Activated CD4-positive, alpha-beta T cell treated with anti-CD3 and anti-CD28 coated beads, Interleukin-2, amount 10 ng/mL, durations not matched to agents 24 days and 14 days (primary cell): ENCODE data around the gene RHOA. TPM values are rescaled to one million over a fixed set of nuclear protein-coding genes. Genes with fewer than 3 reads are reported as not detected.

Experiments
- DNase-seq: peaks from one replicate; pipeline ENCODE4 v3.0.0; 2022
- H3K27ac Mint-ChIP-seq: one replicate; pipeline ENCODE4 v1.8.0; 2022; ENCODE audit warnings: mild to moderate bottlenecking, mixed read lengths
- H3K27me3 Mint-ChIP-seq: one replicate; pipeline ENCODE4 v1.8.0; 2022; ENCODE audit warnings: mixed read lengths
- H3K36me3 Mint-ChIP-seq: one replicate; pipeline ENCODE4 v1.8.0; 2022; ENCODE audit warnings: low read depth, mild to moderate bottlenecking, mixed read lengths
- H3K4me1 Mint-ChIP-seq: one replicate; pipeline ENCODE4 v1.8.0; 2021; ENCODE audit warnings: mixed read lengths
- H3K4me3 Mint-ChIP-seq: one replicate; pipeline ENCODE4 v1.8.0; 2022; ENCODE audit warnings: mild to moderate bottlenecking, moderate library complexity, mixed read lengths
- H3K9me3 Mint-ChIP-seq: one replicate; pipeline ENCODE4 v1.8.0; 2021; ENCODE audit warnings: mixed read lengths
- intact Hi-C: fragments of 100-400 bp; cut with micrococcal nuclease; formaldehyde crosslinking; loops from one replicate; pipeline ENCODE4 v1.15.1; 2023
- total RNA-seq: library from RNA; stranded (reverse); gene quantifications from 2 replicates; pipeline ENCODE4 v1.2.3, GENCODE V29; 2022

The RHOA gene
- 381 and 391 TPM in 2 replicates for total RNA-seq

DNA sequence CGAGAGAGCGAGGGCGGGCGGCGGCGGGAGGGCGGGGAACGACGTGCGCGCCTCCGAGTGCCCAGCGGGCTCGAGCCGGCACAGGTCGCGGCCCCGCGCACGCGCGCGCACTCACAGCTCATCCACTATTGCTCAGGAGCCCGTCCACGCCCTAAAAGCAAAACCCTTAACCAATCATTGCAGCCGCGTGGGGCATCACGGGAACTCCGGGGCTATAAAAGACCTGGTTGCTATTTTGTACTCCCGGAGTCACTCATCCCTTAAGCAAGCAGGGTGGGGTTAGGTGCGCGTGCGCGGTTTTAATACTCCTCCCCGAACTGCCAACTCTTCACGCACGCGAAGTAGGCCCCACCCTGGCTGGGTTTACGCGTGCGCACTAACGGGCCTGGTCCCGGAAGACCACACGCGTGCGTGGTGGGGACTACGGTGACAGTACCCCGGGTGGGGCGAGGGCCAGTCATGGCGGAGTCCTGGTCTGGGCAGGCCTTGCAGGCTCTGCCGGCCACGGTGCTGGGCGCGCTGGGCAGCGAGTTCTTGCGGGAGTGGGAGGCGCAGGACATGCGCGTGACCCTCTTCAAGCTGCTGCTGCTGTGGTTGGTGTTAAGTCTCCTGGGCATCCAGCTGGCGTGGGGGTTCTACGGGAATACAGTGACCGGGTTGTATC lies at the start of gene RHOA, which contains the start of gene TCTA:
Gene RHOA, minus strand, starts transcription at position 9 of the 664 bp plus-strand sequence. CDS start 36,387 bp downstream, outside the sequence.
Gene TCTA, plus strand, starts transcription at position 456 of the 664 bp plus-strand sequence. Its CDS starts 4 bp downstream, at position 460.
- Mint-ChIP-seq H3K4me1 (peaks cover 59% of the 10 kb centered on the region), H3K4me3 (peak within 1 kb of the TSS; percentile 94), H3K9me3 (no peaks in the 10 kb centered on the region), H3K27me3 (peaks cover 2% of the 10 kb centered on the region), H3K36me3 (peaks cover 43% of the 10 kb centered on the region), H3K27ac (peak within 1 kb of the TSS; percentile 95)
- peak; percentile 100 for DNase-seq
- intact Hi-C loops = loop anchor here (1.0 to 5.0 kb wide), 6 partner anchors 17 to 320 kb away; partner anchors contain the start of genes APEH, DAG1, GPX1 and NICN1

DNA sequence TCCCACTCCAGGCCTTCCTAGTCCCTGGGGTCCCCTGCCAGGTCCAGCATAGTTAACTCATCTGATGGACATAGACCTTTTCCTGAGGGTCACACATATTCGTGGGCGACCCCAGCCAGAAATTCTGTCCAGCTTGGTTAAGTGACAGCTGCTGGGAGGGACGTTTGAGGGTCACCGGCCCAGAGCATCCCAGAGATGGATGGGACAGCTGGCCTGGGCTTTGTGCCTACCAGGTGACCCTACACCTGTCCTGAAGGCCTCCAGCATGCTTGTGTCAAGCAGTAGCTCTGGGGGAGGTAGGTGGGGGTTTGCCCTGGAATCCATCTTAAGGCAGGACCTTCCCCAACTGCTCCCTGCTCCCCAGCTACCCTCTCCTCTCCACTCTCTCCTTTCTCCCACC lies 49.2 kb upstream of the RHOA start:
- Mint-ChIP-seq H3K27me3 (no peaks in the 10 kb centered on the region), H3K36me3 (no peaks in the 10 kb centered on the region), H3K4me3 (no peak overlapping the region), H3K27ac (no peak overlapping the region), H3K9me3 (no peaks in the 10 kb centered on the region), H3K4me1 (peaks cover 6% of the 10 kb centered on the region)
- no peak for DNase-seq
- intact Hi-C loops = no loop called here

DNA sequence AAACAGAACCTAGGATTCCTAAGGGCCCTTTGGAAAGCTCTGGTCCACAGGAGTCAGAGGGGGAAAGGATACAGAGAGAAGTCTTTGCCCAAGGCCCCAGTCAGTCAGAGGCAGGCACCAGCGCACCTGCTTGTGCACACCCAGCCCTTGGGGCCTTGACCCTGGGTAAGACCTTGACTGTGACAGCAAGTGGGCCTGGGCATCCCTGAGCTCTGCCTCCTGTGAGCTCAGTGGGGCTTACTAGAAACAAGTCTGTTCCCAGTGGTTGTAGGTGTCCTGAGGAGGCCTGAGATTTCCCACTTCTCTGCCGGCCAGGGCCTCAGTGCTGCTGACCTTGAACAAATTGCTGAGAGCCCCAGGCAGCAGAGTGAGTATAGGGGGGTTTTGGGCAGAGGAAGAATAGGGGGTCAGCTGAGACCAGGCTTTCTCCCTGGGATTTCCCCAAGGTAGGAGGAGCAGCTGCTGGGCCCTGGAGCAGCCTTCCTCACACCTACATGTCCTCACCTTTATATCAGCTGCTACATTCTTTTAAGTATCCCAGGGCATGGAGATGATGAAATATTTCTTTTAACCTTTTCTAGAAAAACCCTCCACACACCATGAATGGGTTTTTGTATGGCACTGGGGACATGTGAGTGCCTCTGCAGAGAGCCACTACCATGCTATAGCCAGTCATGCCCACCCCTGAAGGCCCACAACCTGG lies 48.6 kb upstream of the RHOA start:
- H3K4me1 Mint-ChIP-seq = peaks cover 6% of the 10 kb centered on the region
- no peaks in the 10 kb centered on the region for H3K9me3 Mint-ChIP-seq
- intact Hi-C loops = no loop called here
- no peak overlapping the region for H3K4me3 Mint-ChIP-seq
- DNase-seq = no peak
- H3K27me3 Mint-ChIP-seq = no peaks in the 10 kb centered on the region
- H3K27ac Mint-ChIP-seq = no peak overlapping the region
- no peaks in the 10 kb centered on the region for H3K36me3 Mint-ChIP-seq

DNA sequence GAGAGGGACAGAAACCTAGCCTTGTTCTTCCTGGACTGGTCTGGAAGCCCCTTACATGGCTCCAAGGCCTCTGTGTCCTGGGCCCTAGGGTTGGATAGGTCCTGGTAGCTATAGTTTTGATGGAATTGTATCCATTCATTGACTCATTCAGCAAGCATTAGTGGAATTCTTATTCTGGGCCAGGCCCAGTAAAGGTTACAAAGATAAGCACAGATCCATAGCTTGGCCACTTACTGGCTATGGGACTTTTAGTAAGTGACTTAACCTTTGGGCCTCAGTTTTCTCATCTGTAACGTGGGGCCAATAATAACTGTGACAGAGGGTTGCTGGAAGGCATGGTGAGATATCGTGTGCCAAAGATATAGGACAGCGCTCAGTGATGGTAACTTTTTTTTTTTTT lies 44.7 kb upstream of the RHOA start:
- peaks cover under 1% of the 10 kb centered on the region for H3K4me1 Mint-ChIP-seq
- no peak overlapping the region for H3K27ac Mint-ChIP-seq
- no peak overlapping the region for H3K4me3 Mint-ChIP-seq
- DNase-seq = no peak
- intact Hi-C loops = no loop called here
- no peaks in the 10 kb centered on the region for H3K9me3 Mint-ChIP-seq
- no peaks in the 10 kb centered on the region for H3K27me3 Mint-ChIP-seq
- H3K36me3 Mint-ChIP-seq = no peaks in the 10 kb centered on the region

DNA sequence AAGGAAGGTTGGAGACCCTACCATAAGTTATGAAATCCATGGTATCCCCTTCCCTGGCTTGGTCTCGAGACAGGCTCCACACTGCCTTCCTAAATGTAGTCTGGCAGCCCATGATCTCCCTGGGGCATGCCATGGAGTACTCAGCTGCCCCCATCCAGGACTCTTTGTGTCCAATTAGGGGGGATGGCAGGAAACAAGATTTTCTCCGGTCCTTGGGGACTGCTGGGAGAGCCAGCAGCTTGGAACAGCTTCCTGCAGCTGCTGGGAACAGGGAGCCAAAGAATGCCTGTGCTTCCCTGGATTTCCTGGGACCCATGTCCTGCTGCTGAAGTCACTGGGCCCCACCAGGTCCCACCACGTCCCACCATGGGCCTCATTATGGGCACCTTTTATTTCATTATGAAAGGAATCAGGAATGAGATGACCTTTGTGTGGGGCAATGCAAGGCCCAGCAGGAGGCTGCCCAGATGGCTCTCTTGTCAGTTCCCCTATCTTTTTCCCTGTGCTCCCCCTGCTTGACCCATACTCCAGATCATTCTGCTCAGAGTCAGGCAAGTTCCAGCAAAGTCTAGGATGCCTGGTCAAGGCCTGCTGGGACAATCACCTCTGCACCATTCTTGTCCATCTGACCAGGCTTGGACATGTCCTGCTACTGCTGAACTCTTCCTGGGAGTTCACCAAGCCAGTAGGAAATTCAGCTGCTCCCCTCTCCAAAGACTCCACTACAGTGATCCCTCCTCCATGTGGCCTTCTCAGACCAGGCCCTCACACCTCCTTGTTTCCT lies 43.3 kb upstream of the RHOA start:
- intact Hi-C loops = no loop called here
- Mint-ChIP-seq H3K4me3 (no peak overlapping the region), H3K4me1 (no peaks in the 10 kb centered on the region), H3K9me3 (no peaks in the 10 kb centered on the region), H3K27me3 (no peaks in the 10 kb centered on the region), H3K36me3 (no peaks in the 10 kb centered on the region), H3K27ac (no peak overlapping the region)
- DNase-seq = no peak

DNA sequence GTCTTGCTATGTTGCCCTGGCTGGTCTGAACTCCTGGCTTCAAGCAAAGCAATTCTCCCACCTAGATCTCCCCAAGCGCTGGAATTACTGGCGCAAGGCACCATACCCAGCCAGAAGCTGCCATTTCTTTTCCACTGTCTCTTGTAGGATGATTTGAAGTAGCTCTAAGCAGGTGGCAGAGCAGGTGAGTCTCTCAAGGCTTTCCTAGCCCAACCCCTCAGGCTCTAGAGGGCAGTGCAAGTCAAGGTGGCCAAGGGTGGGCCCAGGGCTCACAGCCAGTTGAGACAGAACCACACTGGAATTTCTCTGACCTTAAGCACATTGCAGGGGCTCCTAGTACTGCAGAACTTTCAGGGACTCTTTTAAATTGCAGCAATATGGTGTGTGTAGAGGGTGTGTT lies 42.7 kb upstream of the RHOA start:
- no peak for DNase-seq
- Mint-ChIP-seq H3K4me3 (no peak overlapping the region), H3K4me1 (no peaks in the 10 kb centered on the region), H3K27ac (no peak overlapping the region), H3K27me3 (no peaks in the 10 kb centered on the region), H3K9me3 (no peaks in the 10 kb centered on the region), H3K36me3 (no peaks in the 10 kb centered on the region)
- intact Hi-C loops = no loop called here

DNA sequence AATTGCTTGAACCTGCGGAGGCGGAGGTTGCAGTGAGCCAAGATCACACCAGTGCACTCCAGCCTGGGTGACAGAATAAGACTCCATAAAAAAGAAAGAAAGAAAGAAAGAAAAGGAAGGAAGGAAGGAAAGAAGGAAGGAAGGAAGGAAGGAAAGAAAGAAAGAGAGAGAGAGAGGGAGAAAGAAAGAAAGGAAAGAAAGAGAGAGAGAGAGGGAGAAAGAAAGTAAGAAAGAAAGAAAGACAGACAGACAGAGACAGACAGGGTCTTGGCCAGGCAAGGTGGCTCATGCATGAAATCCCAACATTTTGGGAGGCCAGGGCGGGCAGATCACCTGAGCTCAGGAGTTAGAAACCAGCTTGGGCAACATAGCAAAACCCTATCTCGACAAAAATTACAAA lies 41.8 kb upstream of the RHOA start:
- Mint-ChIP-seq H3K4me1 (peaks cover 5% of the 10 kb centered on the region), H3K27ac (no peak overlapping the region), H3K4me3 (no peak overlapping the region), H3K9me3 (no peaks in the 10 kb centered on the region), H3K36me3 (no peaks in the 10 kb centered on the region), H3K27me3 (no peaks in the 10 kb centered on the region)
- no peak for DNase-seq
- intact Hi-C loops = no loop called here

DNA sequence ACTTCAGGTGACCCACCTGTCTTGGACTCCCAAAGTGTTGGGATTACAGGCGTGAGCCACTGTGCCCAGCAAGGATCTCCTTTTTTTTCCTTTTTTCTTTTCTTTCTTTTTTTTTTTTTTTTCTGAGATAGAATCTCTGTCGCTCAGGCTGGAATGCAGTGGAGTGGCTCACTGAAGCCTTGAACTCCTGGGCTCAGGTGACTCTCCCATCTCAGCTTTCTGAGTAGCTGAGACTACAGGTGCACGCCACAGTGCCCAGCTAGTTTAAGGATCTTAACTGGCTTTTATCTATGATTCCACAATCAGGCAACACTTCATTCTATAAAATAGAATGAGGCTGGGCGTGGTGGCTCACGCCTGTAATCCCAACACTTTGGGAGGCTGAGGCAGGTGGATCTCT lies 33.6 kb upstream of the RHOA start:
- DNase-seq = no peak
- Mint-ChIP-seq H3K27me3 (no peaks in the 10 kb centered on the region), H3K9me3 (no peaks in the 10 kb centered on the region), H3K4me1 (peaks cover 12% of the 10 kb centered on the region), H3K4me3 (no peak overlapping the region), H3K36me3 (no peaks in the 10 kb centered on the region), H3K27ac (no peak overlapping the region)
- intact Hi-C loops = no loop called here

DNA sequence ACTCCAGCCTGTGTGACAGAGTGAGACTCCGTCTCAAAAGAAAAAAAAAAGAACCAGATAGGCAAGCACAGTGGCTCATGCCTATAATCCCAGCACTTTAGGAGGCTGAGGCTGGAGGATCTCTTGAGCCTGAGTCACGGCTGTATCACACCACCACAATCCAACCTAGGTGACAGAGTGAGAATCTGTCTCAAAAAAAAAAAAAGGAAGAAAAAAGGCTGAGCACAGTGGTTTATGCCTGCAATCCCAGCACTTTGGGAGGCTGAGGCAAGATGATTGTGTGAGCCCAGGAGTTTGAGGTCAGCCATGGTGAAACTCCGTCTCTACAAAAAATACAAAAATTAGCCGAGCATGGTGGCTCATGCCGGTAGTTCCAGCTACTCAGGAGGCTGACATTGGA lies 23.0 kb upstream of the RHOA start:
- no peak for DNase-seq
- intact Hi-C loops = no loop called here
- no peaks in the 10 kb centered on the region for H3K9me3 Mint-ChIP-seq
- no peaks in the 10 kb centered on the region for H3K4me1 Mint-ChIP-seq
- no peak overlapping the region for H3K27ac Mint-ChIP-seq
- H3K4me3 Mint-ChIP-seq = no peak overlapping the region
- H3K36me3 Mint-ChIP-seq = no peaks in the 10 kb centered on the region
- no peaks in the 10 kb centered on the region for H3K27me3 Mint-ChIP-seq

DNA sequence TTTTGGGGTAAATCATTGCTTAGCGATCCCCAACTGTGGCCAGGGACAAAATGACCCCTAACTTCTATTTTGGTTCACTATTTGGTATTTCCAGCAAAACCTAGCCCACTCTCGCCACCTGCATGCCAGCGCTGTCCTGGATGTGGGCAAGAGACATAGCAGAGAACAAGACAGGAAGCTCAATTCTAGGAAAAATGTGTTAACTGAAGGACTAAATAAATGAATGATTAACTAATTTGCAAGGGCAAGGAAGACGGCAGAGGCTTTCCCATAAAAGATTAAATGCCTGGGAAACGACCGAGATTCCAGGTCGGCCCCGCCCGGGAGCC lies 16.9 kb upstream of the RHOA start:
- H3K4me3 Mint-ChIP-seq = peak overlapping the region; percentile 93
- intact Hi-C loops = loop anchor here (1.0 to 5.0 kb wide), 6 partner anchors 12 to 336 kb away; partner anchors contain the start of genes GPX1, QRICH1, TCTA and USP4
- H3K36me3 Mint-ChIP-seq = peaks cover 13% of the 10 kb centered on the region
- H3K27me3 Mint-ChIP-seq = no peaks in the 10 kb centered on the region
- no peaks in the 10 kb centered on the region for H3K9me3 Mint-ChIP-seq
- no peak for DNase-seq
- peaks cover 8% of the 10 kb centered on the region for H3K4me1 Mint-ChIP-seq
- H3K27ac Mint-ChIP-seq = peak overlapping the region; percentile 94

DNA sequence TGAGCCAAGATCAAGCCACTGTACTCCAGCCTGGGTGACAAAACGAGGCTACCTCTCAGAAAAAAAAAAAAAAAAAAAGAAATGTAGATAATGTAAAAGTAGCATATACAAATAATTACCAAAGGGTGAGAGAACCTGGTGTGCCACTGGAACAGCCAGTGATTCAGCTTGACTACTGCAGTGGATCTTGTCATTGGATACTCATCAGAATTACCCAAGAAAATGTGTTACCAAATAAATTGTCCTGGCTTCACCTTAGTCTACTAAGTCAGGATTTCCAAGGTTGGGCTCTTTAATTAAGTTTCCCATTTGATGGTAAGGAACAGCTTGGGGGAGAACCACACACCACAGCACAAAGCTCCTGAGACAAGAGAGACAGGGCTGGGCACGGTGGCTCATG lies 15.8 kb upstream of the RHOA start:
- peaks cover 14% of the 10 kb centered on the region for H3K4me1 Mint-ChIP-seq
- H3K36me3 Mint-ChIP-seq = peaks cover 13% of the 10 kb centered on the region
- peak overlapping the region; percentile 93 for H3K4me3 Mint-ChIP-seq
- intact Hi-C loops = loop anchor here (5.0 kb wide), 2 partner anchors 70 to 335 kb away; partner anchors contain the start of genes GPX1 and QRICH1
- H3K9me3 Mint-ChIP-seq = no peaks in the 10 kb centered on the region
- no peaks in the 10 kb centered on the region for H3K27me3 Mint-ChIP-seq
- no peak for DNase-seq
- no peak overlapping the region for H3K27ac Mint-ChIP-seq

DNA sequence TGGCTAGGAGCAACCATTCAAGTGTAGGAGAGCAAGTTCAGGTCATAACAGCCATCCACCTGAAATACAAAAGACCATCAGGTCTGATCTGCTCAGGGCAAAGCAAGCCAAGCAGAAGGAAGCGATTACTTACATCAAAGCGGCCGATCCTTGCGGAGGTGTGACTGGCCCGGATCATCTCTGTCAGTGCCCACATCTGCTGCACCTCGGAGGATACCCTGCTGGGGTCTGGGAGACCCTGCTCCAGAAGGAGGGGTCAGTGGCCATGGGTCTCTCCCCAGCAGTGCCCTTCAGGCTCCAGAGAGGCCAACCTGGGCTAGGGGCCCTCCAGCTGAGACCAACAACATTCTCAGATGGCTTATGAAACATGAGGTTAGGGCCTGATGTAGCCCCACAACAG lies 13.0 kb upstream of the RHOA start:
- Mint-ChIP-seq H3K27me3 (no peaks in the 10 kb centered on the region), H3K4me3 (no peak overlapping the region), H3K36me3 (peaks cover 32% of the 10 kb centered on the region), H3K27ac (no peak overlapping the region), H3K9me3 (no peaks in the 10 kb centered on the region), H3K4me1 (peaks cover 26% of the 10 kb centered on the region)
- intact Hi-C loops = loop anchor here (5.0 kb wide), 2 partner anchors 68 to 333 kb away; partner anchors contain the start of genes GPX1 and QRICH1
- no peak for DNase-seq

DNA sequence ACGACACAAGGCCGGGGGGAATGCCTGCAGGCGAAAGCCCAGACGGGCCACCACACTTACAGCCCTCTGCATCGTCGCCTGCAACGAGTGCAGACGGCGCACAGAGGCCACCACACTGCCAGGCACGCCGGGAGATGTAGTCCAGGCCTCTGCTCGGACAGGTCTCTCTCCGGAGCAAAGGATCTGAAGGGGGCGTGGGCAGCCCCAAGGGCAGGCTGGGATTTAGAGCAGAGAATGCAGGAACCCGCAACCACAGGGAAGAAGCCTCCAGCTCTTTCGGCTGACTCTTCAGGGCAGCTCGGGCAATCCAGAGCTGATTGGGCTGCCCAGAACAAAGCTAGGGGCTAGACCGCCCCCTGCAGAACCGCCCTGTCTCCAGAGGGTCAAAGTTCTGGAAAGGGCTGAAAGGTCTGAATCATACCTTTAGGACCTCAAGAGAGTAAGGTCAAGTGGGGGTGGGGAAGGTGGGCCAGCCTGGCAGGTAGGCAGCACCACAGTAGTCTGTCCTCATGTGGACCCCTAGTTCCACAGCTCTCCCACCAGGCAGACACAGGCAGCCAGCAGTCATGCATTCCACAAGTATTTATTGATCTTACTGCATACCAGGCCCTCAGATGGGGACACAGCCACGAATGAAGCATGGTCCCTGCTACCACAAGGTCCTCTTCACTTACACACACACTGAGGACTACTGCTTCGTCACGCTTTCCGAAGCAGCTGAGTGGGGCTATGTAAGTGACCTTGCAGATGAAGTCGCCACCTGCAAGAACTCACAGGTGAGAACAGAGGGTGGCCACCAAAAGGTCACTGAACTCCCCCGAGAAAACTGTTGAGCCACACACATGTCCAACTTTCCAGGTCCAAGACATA lies 10.8 kb upstream of the RHOA start, which contains the start of gene AMT:
Gene AMT, minus strand, starts transcription at position 95 of the 870 bp plus-strand sequence. Its CDS starts 23 bp downstream, at position 72.
- Mint-ChIP-seq H3K4me3 (no peak within 1 kb of the TSS), H3K27ac (peak within 1 kb of the TSS; percentile 48), H3K27me3 (no peaks in the 10 kb centered on the region), H3K36me3 (peaks cover 39% of the 10 kb centered on the region), H3K4me1 (peaks cover 29% of the 10 kb centered on the region), H3K9me3 (no peaks in the 10 kb centered on the region)
- DNase-seq = no peak
- intact Hi-C loops = no loop called here
